ENCODE measurements around the gene LRRC36.

Gene LRRC36

DNA sequence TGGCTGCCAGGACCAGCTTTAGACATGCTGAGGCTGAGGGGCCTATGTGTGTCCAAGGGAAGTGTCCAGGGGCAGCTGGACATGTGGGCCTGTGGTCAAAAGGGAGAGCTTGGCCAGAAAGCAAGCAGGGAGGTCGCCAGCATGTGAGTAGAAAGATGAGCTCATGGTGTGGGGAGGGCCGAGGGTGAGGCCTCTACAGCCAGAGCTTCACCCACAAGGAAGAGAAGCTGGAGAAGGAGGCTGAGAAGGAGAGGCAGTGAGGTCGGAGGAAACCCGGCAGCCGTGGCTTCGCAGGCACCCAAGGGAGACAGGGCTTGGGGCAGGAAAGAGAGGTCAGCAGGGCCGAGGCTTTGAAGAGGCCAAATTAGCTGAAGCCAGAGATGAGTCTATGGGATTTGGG is 100.3 kb downstream of the LRRC36 start:
- Histone ChIP-seq H3K23ac (ENCODE audit: low read depth, low read length, poor library complexity) (peak overlapping the region; percentile 44), H3K4me1 (ENCODE audit: control insufficient read depth in 2 of 2, insufficient read depth in 1 of 2, low read depth in 1 of 2, low read length in 2 of 2) (peaks cover 22 to 27% of the 10 kb centered on the region in 2 donors), H3K4me2 (ENCODE audit: insufficient read depth, low read length, poor library complexity, severe bottlenecking) (no peak overlapping the region), H3K36me3 (replicated peaks in 1 of 2; ENCODE audit: control insufficient read depth in 2 of 2, insufficient read depth in 2 of 2, low read length in 2 of 2) (no peaks in the 10 kb centered on the region), H2BK5ac (ENCODE audit: low read length) (no peak overlapping the region), H4K91ac (ENCODE audit: low read depth, low read length, poor library complexity) (no peak overlapping the region), H3K4me3 (ENCODE audit: low read length in 2 of 2) (peak overlapping the region in 1 of 2 donors; percentile 40), H2AK5ac (ENCODE audit: low read depth, low read length) (peak overlapping the region; percentile 11), H4K8ac (ENCODE audit: low read depth, low read length) (no peak overlapping the region), H3K27ac (replicated peaks; ENCODE audit: low read length) (no peak overlapping the region), H3K4ac (ENCODE audit: low read length) (peak overlapping the region; percentile 26), H2BK120ac (ENCODE audit: low read depth, low read length) (no peak overlapping the region), H3K9ac (ENCODE audit: low read depth, low read length, poor library complexity) (no peak overlapping the region), H3K18ac (ENCODE audit: low read length) (no peak overlapping the region), H3K79me1 (ENCODE audit: low read depth, low read length) (no peaks in the 10 kb centered on the region), H2AFZ (ENCODE audit: low read length) (no peak overlapping the region), H3K14ac (ENCODE audit: low read length) (no peak overlapping the region), H2BK12ac (ENCODE audit: low read length) (peak overlapping the region; percentile 7), H2BK15ac (ENCODE audit: low read length) (peak overlapping the region; percentile 54), H3K27me3 (ENCODE audit: control insufficient read depth in 3 of 3, insufficient read depth in 3 of 3, low read depth in 1 of 3, low read length in 3 of 3) (peaks cover 14 to 38% (median 25%) of the 10 kb centered on the region in 3 experiments), H3K9me3 (replicated peaks in 1 of 2; ENCODE audit: control insufficient read depth in 2 of 2, insufficient read depth in 1 of 2, low read depth in 1 of 2, low read length in 2 of 2) (no peaks in the 10 kb centered on the region)
- no peak for DNase-seq (ENCODE audit: low spot score)
- WGBS, 2 donors (ENCODE audit: extremely low coverage in 2 of 2, insufficient read length in 2 of 2, insufficient replicate concordance in 1 of 2) = no CpG with 5 or more reads among the region's 7 CpGs

DNA sequence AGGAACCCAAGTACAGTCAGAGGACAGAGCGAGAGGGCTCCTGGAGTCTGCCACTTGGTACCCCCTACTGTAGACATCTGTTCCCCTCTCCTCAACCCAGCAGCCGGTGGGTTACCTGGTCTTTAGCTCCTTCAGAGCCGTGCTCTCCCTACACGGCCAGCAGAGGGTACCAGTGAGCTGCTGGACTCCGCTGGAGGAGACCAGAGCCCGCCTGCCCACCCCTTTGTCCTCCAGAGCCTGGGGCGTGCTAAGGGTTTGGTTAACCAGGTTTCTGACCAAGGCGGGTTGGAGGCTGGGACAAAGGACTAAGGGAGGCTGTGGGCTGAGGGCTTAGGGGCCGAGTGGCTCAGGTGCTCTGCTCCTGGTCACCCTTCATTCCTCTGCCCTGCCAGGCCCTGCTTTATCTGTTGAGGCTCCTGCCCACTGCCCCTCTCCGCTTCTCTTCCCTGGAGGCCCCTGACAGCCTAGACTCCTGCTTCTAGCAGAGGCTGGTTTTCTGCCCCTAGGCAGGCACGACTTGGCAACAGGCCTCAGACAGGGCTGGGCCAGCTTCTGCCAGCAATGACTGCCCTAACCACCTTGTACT is 101.6 kb downstream of the LRRC36 start:
- Histone ChIP-seq H3K27me3 (ENCODE audit: control insufficient read depth in 3 of 3, insufficient read depth in 3 of 3, low read depth in 1 of 3, low read length in 3 of 3) (peaks cover 14 to 45% (median 25%) of the 10 kb centered on the region in 3 experiments), H3K4ac (ENCODE audit: low read length) (no peak overlapping the region), H2AK5ac (ENCODE audit: low read depth, low read length) (peak overlapping the region; percentile 82), H4K91ac (ENCODE audit: low read depth, low read length, poor library complexity) (no peak overlapping the region), H2BK12ac (ENCODE audit: low read length) (peak overlapping the region; percentile 64), H3K4me1 (ENCODE audit: control insufficient read depth in 2 of 2, insufficient read depth in 1 of 2, low read depth in 1 of 2, low read length in 2 of 2) (peaks cover 27 to 35% of the 10 kb centered on the region in 2 donors), H2AFZ (ENCODE audit: low read length) (peak overlapping the region; percentile 72), H2BK5ac (ENCODE audit: low read length) (no peak overlapping the region), H4K8ac (ENCODE audit: low read depth, low read length) (peak overlapping the region; percentile 44), H3K18ac (ENCODE audit: low read length) (peak overlapping the region; percentile 73), H2BK120ac (ENCODE audit: low read depth, low read length) (no peak overlapping the region), H3K4me3 (ENCODE audit: low read length in 2 of 2) (no peak overlapping the region), H3K9me3 (replicated peaks in 1 of 2; ENCODE audit: control insufficient read depth in 2 of 2, insufficient read depth in 1 of 2, low read depth in 1 of 2, low read length in 2 of 2) (no peaks in the 10 kb centered on the region), H3K27ac (replicated peaks; ENCODE audit: low read length) (no peak overlapping the region), H3K9ac (ENCODE audit: low read depth, low read length, poor library complexity) (peak overlapping the region; percentile 15), H3K36me3 (replicated peaks in 1 of 2; ENCODE audit: control insufficient read depth in 2 of 2, insufficient read depth in 2 of 2, low read length in 2 of 2) (no peaks in the 10 kb centered on the region), H3K23ac (ENCODE audit: low read depth, low read length, poor library complexity) (peak overlapping the region; percentile 0), H3K4me2 (ENCODE audit: insufficient read depth, low read length, poor library complexity, severe bottlenecking) (no peak overlapping the region), H2BK15ac (ENCODE audit: low read length) (peak overlapping the region; percentile 57), H3K14ac (ENCODE audit: low read length) (no peak overlapping the region), H3K79me1 (ENCODE audit: low read depth, low read length) (no peaks in the 10 kb centered on the region)
- WGBS, 2 donors (ENCODE audit: extremely low coverage in 2 of 2, insufficient read length in 2 of 2, insufficient replicate concordance in 1 of 2) = no CpG with 5 or more reads among the region's 11 CpGs
- DNase-seq (ENCODE audit: low spot score) = peak; percentile 71

- Histone ChIP-seq H3K4me3 (ENCODE audit: low read length in 2 of 2) (no peak overlapping the region), H4K8ac (ENCODE audit: low read depth, low read length) (no peak overlapping the region), H3K9ac (ENCODE audit: low read depth, low read length, poor library complexity) (no peak overlapping the region), H3K23ac (ENCODE audit: low read depth, low read length, poor library complexity) (no peak overlapping the region), H3K18ac (ENCODE audit: low read length) (no peak overlapping the region), H2BK12ac (ENCODE audit: low read length) (no peak overlapping the region), H3K79me1 (ENCODE audit: low read depth, low read length) (no peaks in the 10 kb centered on the region), H3K36me3 (replicated peaks in 1 of 2; ENCODE audit: control insufficient read depth in 2 of 2, insufficient read depth in 2 of 2, low read length in 2 of 2) (no peaks in the 10 kb centered on the region), H3K9me3 (replicated peaks in 1 of 2; ENCODE audit: control insufficient read depth in 2 of 2, insufficient read depth in 1 of 2, low read depth in 1 of 2, low read length in 2 of 2) (no peaks in the 10 kb centered on the region), H4K91ac (ENCODE audit: low read depth, low read length, poor library complexity) (no peak overlapping the region), H2BK120ac (ENCODE audit: low read depth, low read length) (no peak overlapping the region), H2BK15ac (ENCODE audit: low read length) (no peak overlapping the region), H2BK5ac (ENCODE audit: low read length) (no peak overlapping the region), H3K4me1 (ENCODE audit: control insufficient read depth in 2 of 2, insufficient read depth in 1 of 2, low read depth in 1 of 2, low read length in 2 of 2) (peaks cover 22 to 28% of the 10 kb centered on the region in 2 donors), H2AFZ (ENCODE audit: low read length) (no peak overlapping the region), H3K4ac (ENCODE audit: low read length) (no peak overlapping the region), H3K14ac (ENCODE audit: low read length) (no peak overlapping the region), H3K27ac (replicated peaks; ENCODE audit: low read length) (no peak overlapping the region), H3K27me3 (ENCODE audit: control insufficient read depth in 3 of 3, insufficient read depth in 3 of 3, low read depth in 1 of 3, low read length in 3 of 3) (peaks cover 14 to 46% (median 25%) of the 10 kb centered on the region in 3 experiments), H3K4me2 (ENCODE audit: insufficient read depth, low read length, poor library complexity, severe bottlenecking) (no peak overlapping the region), H2AK5ac (ENCODE audit: low read depth, low read length) (no peak overlapping the region)
- WGBS, 2 donors (ENCODE audit: extremely low coverage in 2 of 2, insufficient read length in 2 of 2, insufficient replicate concordance in 1 of 2) = no CpG with 5 or more reads among the region's 3 CpGs
- DNase-seq (ENCODE audit: low spot score) = no peak
These were observed 102.6 kb downstream of the LRRC36 start for GRCh38 chr16:67429053-67429798.

GRCh38 chr16:67429799-67430503 is 103.3 kb downstream of the LRRC36 start:
- H3K23ac ChIP-seq (ENCODE audit: low read depth, low read length, poor library complexity) = peak overlapping the region; percentile 86
- no peak overlapping the region for H4K91ac ChIP-seq (ENCODE audit: low read depth, low read length, poor library complexity)
- peaks cover 15 to 20% of the 10 kb centered on the region in 2 donors for H3K4me1 ChIP-seq (ENCODE audit: control insufficient read depth in 2 of 2, insufficient read depth in 1 of 2, low read depth in 1 of 2, low read length in 2 of 2)
- DNase-seq (ENCODE audit: low spot score) = no peak
- H3K36me3 ChIP-seq (replicated peaks in 1 of 2; ENCODE audit: control insufficient read depth in 2 of 2, insufficient read depth in 2 of 2, low read length in 2 of 2) = no peaks in the 10 kb centered on the region
- peak overlapping the region; percentile 87 for H3K4me2 ChIP-seq (ENCODE audit: insufficient read depth, low read length, poor library complexity, severe bottlenecking)
- H3K27me3 ChIP-seq (ENCODE audit: control insufficient read depth in 3 of 3, insufficient read depth in 3 of 3, low read depth in 1 of 3, low read length in 3 of 3) = peaks cover 14 to 46% (median 25%) of the 10 kb centered on the region in 3 experiments
- no peaks in the 10 kb centered on the region for H3K79me1 ChIP-seq (ENCODE audit: low read depth, low read length)
- peak overlapping the region; percentile 53 for H2AK5ac ChIP-seq (ENCODE audit: low read depth, low read length)
- H3K4ac ChIP-seq (ENCODE audit: low read length) = no peak overlapping the region
- peak overlapping the region; percentile 85 for H2AFZ ChIP-seq (ENCODE audit: low read length)
- no peak overlapping the region for H3K9ac ChIP-seq (ENCODE audit: low read depth, low read length, poor library complexity)
- peak overlapping the region; percentile 46 for H2BK12ac ChIP-seq (ENCODE audit: low read length)
- no CpG with 5 or more reads among the region's 13 CpGs for WGBS, 2 donors (ENCODE audit: extremely low coverage in 2 of 2, insufficient read length in 2 of 2, insufficient replicate concordance in 1 of 2)
- H2BK15ac ChIP-seq (ENCODE audit: low read length) = peak overlapping the region; percentile 42
- H3K14ac ChIP-seq (ENCODE audit: low read length) = no peak overlapping the region
- H2BK5ac ChIP-seq (ENCODE audit: low read length) = no peak overlapping the region
- H3K4me3 ChIP-seq (ENCODE audit: low read length in 2 of 2) = peak overlapping the region; percentile 28 to 71
- no peak overlapping the region for H2BK120ac ChIP-seq (ENCODE audit: low read depth, low read length)
- H3K9me3 ChIP-seq (replicated peaks in 1 of 2; ENCODE audit: control insufficient read depth in 2 of 2, insufficient read depth in 1 of 2, low read depth in 1 of 2, low read length in 2 of 2) = no peaks in the 10 kb centered on the region
- no peak overlapping the region for H4K8ac ChIP-seq (ENCODE audit: low read depth, low read length)
- H3K18ac ChIP-seq (ENCODE audit: low read length) = peak overlapping the region; percentile 96
- no peak overlapping the region for H3K27ac ChIP-seq (replicated peaks; ENCODE audit: low read length)

Data from neuronal stem cell (in vitro differentiated cells).